H9 (cell line): ENCODE data around the gene SF3A1. TPM values are rescaled to one million over a fixed set of nuclear protein-coding genes. Genes with fewer than 3 reads are reported as not detected.
A peak's percentile ranks its signal among the peaks of the same experiment; 100 is the strongest.

Source experiments
- DNase-seq: peaks from one replicate; pipeline ENCODE4 v3.0.0-alpha.2; 2017
- H2AFZ ChIP-seq: one replicate; pipeline ENCODE4 v1.6.1; 2013; ENCODE audit warnings: mild to moderate bottlenecking, low read length, control low read depth, moderate library complexity
- H2AK5ac ChIP-seq: 2 replicates; pipeline ENCODE4 v1.6.1; 2013; ENCODE audit warnings: low read length, control low read depth, mixed read lengths; ENCODE audit not compliant: insufficient read length
- H2BK120ac ChIP-seq: one replicate; pipeline ENCODE4 v1.6.1; 2013; ENCODE audit warnings: low read depth, mild to moderate bottlenecking, low read length, control low read depth, inconsistent platforms; ENCODE audit not compliant: poor library complexity, severe bottlenecking
- H2BK12ac ChIP-seq: 2 replicates; pipeline ENCODE4 v1.6.1; 2013; ENCODE audit warnings: low read length, control low read depth, mixed read lengths, low read depth; ENCODE audit not compliant: insufficient read length
- H2BK15ac ChIP-seq: 2 replicates; pipeline ENCODE4 v1.6.1; 2013; ENCODE audit warnings: low read depth, low read length, control low read depth
- H2BK20ac ChIP-seq: one replicate; pipeline ENCODE4 v1.6.1; 2013; ENCODE audit warnings: low read depth, mild to moderate bottlenecking, low read length, control low read depth, inconsistent platforms; ENCODE audit not compliant: poor library complexity, severe bottlenecking
- H2BK5ac ChIP-seq: 2 replicates; pipeline ENCODE4 v1.6.1; 2013; ENCODE audit warnings: low read length, control low read depth, mixed read lengths; ENCODE audit not compliant: insufficient read length
- H3K14ac ChIP-seq: 2 replicates; pipeline ENCODE4 v1.6.1; 2013; ENCODE audit warnings: low read length, control low read depth; ENCODE audit not compliant: insufficient read depth
- H3K18ac ChIP-seq: 2 replicates; pipeline ENCODE4 v1.6.1; 2013; ENCODE audit warnings: low read depth, mild to moderate bottlenecking, mixed read lengths, low read length, control low read depth; ENCODE audit not compliant: insufficient read length
- H3K23ac ChIP-seq: 2 replicates; pipeline ENCODE4 v1.6.1; 2013; ENCODE audit warnings: low read length, control low read depth, mixed read lengths, low read depth; ENCODE audit not compliant: insufficient read length
- H3K23me2 ChIP-seq: 2 replicates; pipeline ENCODE4 v1.6.1; 2013; ENCODE audit warnings: low read depth, mild to moderate bottlenecking, mixed read lengths, low read length, control low read depth; ENCODE audit not compliant: insufficient read length, poor library complexity, severe bottlenecking
- H3K27ac ChIP-seq: 2 replicates; pipeline ENCODE4 v1.5.1; 2013; ENCODE audit warnings: low read length, control low read depth, mixed read lengths, low read depth; ENCODE audit not compliant: insufficient read length
- H3K27me3 ChIP-seq: 2 replicates; pipeline ENCODE4 v1.6.1; 2013; ENCODE audit warnings: low read length, control low read depth, inconsistent platforms; ENCODE audit not compliant: insufficient read depth
- H3K4ac ChIP-seq: 2 replicates; pipeline ENCODE4 v1.6.1; 2013; ENCODE audit warnings: low read depth, mild to moderate bottlenecking, control low read depth, inconsistent platforms, low read length, moderate library complexity
- H3K4me1 ChIP-seq: 2 replicates; pipeline ENCODE4 v1.6.1; 2013; ENCODE audit warnings: low read length, control low read depth, inconsistent platforms; ENCODE audit not compliant: insufficient read depth
- H3K4me2 ChIP-seq: 2 replicates; pipeline ENCODE4 v1.6.1; 2013; ENCODE audit warnings: low read length, control low read depth, mixed read lengths; ENCODE audit not compliant: insufficient read length, insufficient read depth
- H3K56ac ChIP-seq: 2 replicates; pipeline ENCODE4 v1.6.1; 2013; ENCODE audit warnings: low read depth, mild to moderate bottlenecking, mixed read lengths, low read length, control low read depth; ENCODE audit not compliant: insufficient read length
- H3K79me1 ChIP-seq: 2 replicates; pipeline ENCODE4 v1.6.1; 2013; ENCODE audit warnings: low read depth, mild to moderate bottlenecking, moderate library complexity, low read length, control low read depth, inconsistent platforms; ENCODE audit not compliant: insufficient read depth, poor library complexity, severe bottlenecking
- H3K79me2 ChIP-seq: 2 replicates; pipeline ENCODE4 v1.6.1; 2013; ENCODE audit warnings: low read length, control low read depth, inconsistent platforms; ENCODE audit not compliant: insufficient read depth
- H3K9ac ChIP-seq: 2 replicates; pipeline ENCODE4 v1.6.1; 2013; ENCODE audit warnings: low read length, control low read depth, mixed read lengths; ENCODE audit not compliant: insufficient read length; ENCODE audit errors: extremely low read depth
- H3K9me3 ChIP-seq: one replicate; pipeline ENCODE4 v1.6.1; 2013; ENCODE audit warnings: low read depth, low read length, inconsistent platforms; ENCODE audit not compliant: control insufficient read depth
- H3T11ph ChIP-seq: one replicate; pipeline ENCODE4 v1.6.1; 2013; ENCODE audit warnings: mild to moderate bottlenecking, low read length, control low read depth, inconsistent platforms
- H4K20me1 ChIP-seq: one replicate; pipeline ENCODE4 v1.6.1; 2013; ENCODE audit not compliant: control insufficient read depth, insufficient read length, insufficient read depth
- H4K5ac ChIP-seq: 2 replicates; pipeline ENCODE4 v1.6.1; 2013; ENCODE audit warnings: low read depth, mild to moderate bottlenecking, mixed read lengths, low read length, control low read depth; ENCODE audit not compliant: insufficient read length
- H4K8ac ChIP-seq: replicated peaks from 2 replicates; pipeline ENCODE4 v1.6.1; 2013; ENCODE audit warnings: low read length, control low read depth, mixed read lengths, low read depth; ENCODE audit not compliant: insufficient read length
- H4K91ac ChIP-seq: 2 replicates; pipeline ENCODE4 v1.6.1; 2013; ENCODE audit warnings: low read depth, mild to moderate bottlenecking, moderate library complexity, mixed read lengths, low read length, control low read depth; ENCODE audit not compliant: insufficient read length
- H3K27ac Mint-ChIP-seq, 3 experiments: 2 replicates in 2 of 3; 3 replicates in 1 of 3; pipeline ENCODE4 v1.8.0; 2020 to 2021; ENCODE audit warnings: mixed read lengths in 3 of 3, mild to moderate bottlenecking in 1 of 3, moderate library complexity in 1 of 3
- H3K27me3 Mint-ChIP-seq: 2 replicates; pipeline ENCODE4 v1.8.0; 2021; ENCODE audit warnings: low read depth, mild to moderate bottlenecking, moderate library complexity, mixed read lengths
- H3K36me3 Mint-ChIP-seq, 3 experiments: 2 replicates in 2 of 3; 3 replicates in 1 of 3; pipeline ENCODE4 v1.8.0; 2020 to 2021; ENCODE audit warnings: low read depth in 3 of 3, mixed read lengths in 3 of 3; ENCODE audit not compliant: insufficient read depth in 1 of 3
- H3K4me1 Mint-ChIP-seq, 2 experiments: 2 replicates each; pipeline ENCODE4 v1.8.0; 2020; ENCODE audit warnings: mixed read lengths in 2 of 2
- H3K4me3 Mint-ChIP-seq, 2 experiments: 2 replicates in 1 of 2; 3 replicates in 1 of 2; pipeline ENCODE4 v1.8.0; 2020 to 2021; ENCODE audit warnings: mild to moderate bottlenecking in 2 of 2, mixed read lengths in 2 of 2, moderate library complexity in 1 of 2
- H3K9me3 Mint-ChIP-seq, 2 experiments: 2 replicates in 1 of 2; 3 replicates in 1 of 2; pipeline ENCODE4 v1.8.0; 2020; ENCODE audit warnings: mild to moderate bottlenecking in 2 of 2, mixed read lengths in 2 of 2, moderate library complexity in 1 of 2
- WGBS: extraction: QIAGEN DNeasy Blood & Tissue Kit; methylation state at CpG from one replicate; pipeline ENCODE4 v1.1.7; 2013; ENCODE audit warnings: missing lambda C conversion rate, low lambda C conversion rate, mixed read lengths; ENCODE audit not compliant: insufficient read length; ENCODE audit errors: extremely low coverage; 5-methylcytosine and 5-hydroxymethylcytosine counted together
- total RNA-seq: library from RNA; stranded (reverse); gene quantifications from 2 replicates; pipeline ENCODE4 v1.2.1, GENCODE V29; 2021
- TF ChIP-seq, protein P1 (sequence below): fragments of 200-600 bp; sonication (generic); conservative IDR thresholded peaks from 3 replicates; pipeline ENCODE4 v1.8.0; 2021; ENCODE audit warnings: antibody characterized with exemption, mild to moderate bottlenecking

Gene SF3A1
- total RNA-seq, 1 experiment from 2014 or later, result 225 TPM

DNA sequence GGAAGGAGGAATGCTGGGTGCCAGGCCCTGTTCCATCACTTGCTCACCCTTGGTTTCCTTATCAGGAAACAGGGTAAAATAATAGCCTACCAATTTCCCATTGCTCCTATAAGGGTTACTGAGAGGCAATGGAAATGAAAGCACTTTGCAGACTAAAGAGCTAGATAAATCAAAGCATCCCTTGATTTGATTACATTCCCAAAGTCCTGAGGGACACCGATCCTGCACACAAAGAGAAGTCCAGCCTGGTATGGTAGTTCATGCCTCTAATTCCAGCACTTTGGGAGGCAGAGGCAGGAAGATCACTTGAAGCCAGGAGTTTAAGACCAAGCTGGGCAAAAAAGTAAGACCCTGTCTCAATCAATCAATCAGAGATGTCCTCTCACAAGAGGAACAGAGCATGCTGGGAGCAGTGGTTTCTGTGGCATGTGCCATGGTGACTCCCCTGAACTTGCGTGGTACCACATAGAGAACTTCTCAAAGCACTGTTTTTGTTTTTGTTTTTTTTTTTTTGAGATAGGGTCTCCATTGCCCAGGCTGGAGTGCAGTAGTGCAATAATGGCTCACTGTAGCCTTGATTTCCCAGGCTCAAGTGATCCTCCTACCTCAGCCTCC is 40.6 kb downstream of the SF3A1 start:
- no peaks in the 10 kb centered on the region for H3K79me2 ChIP-seq
- H3K23me2 ChIP-seq, result peaks cover 3% of the 10 kb centered on the region
- no peak overlapping the region for H3K23ac ChIP-seq
- H3K9me3 ChIP-seq, result no peaks in the 10 kb centered on the region
- H3K27ac Mint-ChIP-seq, result 0 out of 7 replicates have a peak overlapping the region, but pooled peaks of 1 of the 3 experiments have one; percentile 38
- no peak overlapping the region for H2AFZ ChIP-seq
- DNase-seq, result no peak
- no peak overlapping the region for H2BK20ac ChIP-seq
- H3K4me3 Mint-ChIP-seq, result no peak overlapping the region
- H3K9ac ChIP-seq, result no peak overlapping the region
- H3K4ac ChIP-seq, result no peak overlapping the region
- TF ChIP-seq, protein P1, sequence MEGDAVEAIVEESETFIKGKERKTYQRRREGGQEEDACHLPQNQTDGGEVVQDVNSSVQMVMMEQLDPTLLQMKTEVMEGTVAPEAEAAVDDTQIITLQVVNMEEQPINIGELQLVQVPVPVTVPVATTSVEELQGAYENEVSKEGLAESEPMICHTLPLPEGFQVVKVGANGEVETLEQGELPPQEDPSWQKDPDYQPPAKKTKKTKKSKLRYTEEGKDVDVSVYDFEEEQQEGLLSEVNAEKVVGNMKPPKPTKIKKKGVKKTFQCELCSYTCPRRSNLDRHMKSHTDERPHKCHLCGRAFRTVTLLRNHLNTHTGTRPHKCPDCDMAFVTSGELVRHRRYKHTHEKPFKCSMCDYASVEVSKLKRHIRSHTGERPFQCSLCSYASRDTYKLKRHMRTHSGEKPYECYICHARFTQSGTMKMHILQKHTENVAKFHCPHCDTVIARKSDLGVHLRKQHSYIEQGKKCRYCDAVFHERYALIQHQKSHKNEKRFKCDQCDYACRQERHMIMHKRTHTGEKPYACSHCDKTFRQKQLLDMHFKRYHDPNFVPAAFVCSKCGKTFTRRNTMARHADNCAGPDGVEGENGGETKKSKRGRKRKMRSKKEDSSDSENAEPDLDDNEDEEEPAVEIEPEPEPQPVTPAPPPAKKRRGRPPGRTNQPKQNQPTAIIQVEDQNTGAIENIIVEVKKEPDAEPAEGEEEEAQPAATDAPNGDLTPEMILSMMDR, result no peak
- H3K18ac ChIP-seq, result no peak overlapping the region
- no peak overlapping the region for H3K14ac ChIP-seq
- H2BK15ac ChIP-seq, result no peak overlapping the region
- no peaks in the 10 kb centered on the region for H3K27me3 ChIP-seq
- H3K4me1 Mint-ChIP-seq, result peaks cover 5 to 8% of the 10 kb centered on the region in 2 experiments
- H3K56ac ChIP-seq, result no peak overlapping the region
- no peaks in the 10 kb centered on the region for H3K36me3 Mint-ChIP-seq
- WGBS, result no CpG with 5 or more reads among the region's 2 CpGs
- H4K8ac ChIP-seq, result no peak overlapping the region
- H3T11ph ChIP-seq, result no peak overlapping the region
- H2AK5ac ChIP-seq, result no peak overlapping the region
- no peak overlapping the region for H3K4me2 ChIP-seq
- H3K79me1 ChIP-seq, result no peaks in the 10 kb centered on the region
- no peaks in the 10 kb centered on the region for H4K20me1 ChIP-seq
- no peaks in the 10 kb centered on the region; a peak in 1 of 5 replicates for H3K9me3 Mint-ChIP-seq
- no peak overlapping the region for H2BK120ac ChIP-seq
- no peak overlapping the region for H4K5ac ChIP-seq
- H2BK5ac ChIP-seq, result no peak overlapping the region
- H4K91ac ChIP-seq, result no peak overlapping the region
- no peak overlapping the region for H3K27ac ChIP-seq
- no peaks in the 10 kb centered on the region for H3K27me3 Mint-ChIP-seq
- H2BK12ac ChIP-seq, result no peak overlapping the region
- no peaks in the 10 kb centered on the region; the same call in 1 of the 2 replicates for H3K4me1 ChIP-seq
